K562 (cell line): Measurements from ENCODE around the gene TFPI. TPM values are rescaled to one million over a fixed set of nuclear protein-coding genes. Genes with fewer than 3 reads are reported as not detected.

Source experiments
- ARHGAP35 ChIP-seq: fragments of 450-650 bp; IDR thresholded peaks from 2 replicates; pipeline ENCODE4 v1.6.1; 2018; ENCODE audit not compliant: partially characterized antibody
- ARID2 ChIP-seq: fragments of 450-650 bp; IDR thresholded peaks from 2 replicates; pipeline ENCODE4 v1.6.1; 2017; ENCODE audit warnings: antibody characterized with exemption, mild to moderate bottlenecking
- ARID3B ChIP-seq: fragments of 250-450 bp; sonication (Bioruptor Pico); IDR thresholded peaks from 2 replicates; pipeline ENCODE4 v1.4.0; 2020; ENCODE audit warnings: borderline replicate concordance
- CCAR2 ChIP-seq: fragments of 200-400 bp; formaldehyde crosslinking; IDR thresholded peaks from 2 replicates; pipeline ENCODE4 v1.6.1; 2017; ENCODE audit warnings: mild to moderate bottlenecking, low read depth, low read length
- CCNT2 ChIP-seq: IDR thresholded peaks from 2 replicates; pipeline ENCODE4 v1.6.1; 2011; ENCODE audit warnings: borderline replicate concordance, low read depth, mild to moderate bottlenecking, moderate library complexity, mixed read lengths, low read length; ENCODE audit not compliant: insufficient read length; ENCODE audit errors: extremely low read depth
- CSDE1 ChIP-seq, 2 experiments: fragments of 450-650 bp; IDR thresholded peaks; 2 replicates each; pipeline ENCODE4 v1.6.1; 2016; ENCODE audit warnings: mild to moderate bottlenecking in 1 of 2
- ELK3 ChIP-seq: fragments of 450-650 bp; formaldehyde crosslinking; IDR thresholded peaks from 2 replicates; pipeline ENCODE4 v1.4.0; 2020; ENCODE audit warnings: mild to moderate bottlenecking
- GABPA ChIP-seq: fragments of 200-800 bp; sonication (Bioruptor generic); conservative IDR thresholded peaks from 2 replicates; pipeline ENCODE4 v1.6.1; 2016; ENCODE audit warnings: low read depth, missing genetic modification characterization, missing compliant biosample characterization
- HNRNPLL ChIP-seq: fragments of 200-400 bp; formaldehyde crosslinking; IDR thresholded peaks from 2 replicates; pipeline ENCODE4 v1.6.1; 2017; ENCODE audit warnings: low read length, low read depth, mild to moderate bottlenecking; ENCODE audit not compliant: poor library complexity, severe bottlenecking
- IRF1 ChIP-seq: sonication (generic); formaldehyde crosslinking; IDR thresholded peaks from 2 replicates; pipeline ENCODE4 v1.8.0; 2022; ENCODE audit warnings: missing genetic modification reagents, mild to moderate bottlenecking, borderline replicate concordance
- PCBP2 ChIP-seq: fragments of 200-400 bp; formaldehyde crosslinking; IDR thresholded peaks from 2 replicates; pipeline ENCODE4 v1.6.1; 2018; ENCODE audit warnings: low read length, low read depth, mild to moderate bottlenecking, moderate library complexity; ENCODE audit not compliant: poor library complexity, severe bottlenecking
- POLR2AphosphoS2 ChIP-seq: IDR thresholded peaks from 2 replicates; pipeline ENCODE4 v1.6.1; 2012; ENCODE audit warnings: low read length, improper control_type of control experiment
- SMARCA5 ChIP-seq: fragments of 450-650 bp; IDR thresholded peaks from 2 replicates; pipeline ENCODE4 v1.6.1; 2016
- TAF15 ChIP-seq: fragments of 200-400 bp; formaldehyde crosslinking; IDR thresholded peaks from 2 replicates; pipeline ENCODE4 v1.6.1; 2017; ENCODE audit warnings: mild to moderate bottlenecking, low read depth, low read length, moderate library complexity
- TBP ChIP-seq: optimal IDR thresholded peaks from 2 replicates; pipeline ENCODE3; 2011; ENCODE audit warnings: low read depth, low read length, improper control_type of control experiment
- ZNF124 ChIP-seq: sonication (generic); formaldehyde crosslinking; IDR thresholded peaks from 2 replicates; pipeline ENCODE4 v1.8.1; 2022; ENCODE audit warnings: missing genetic modification reagents
- ZNF224 ChIP-seq: sonication (generic); formaldehyde crosslinking; IDR thresholded peaks from 2 replicates; pipeline ENCODE4 v1.8.0; 2022; ENCODE audit warnings: mild to moderate bottlenecking, missing genetic modification reagents
- polyA plus RNA-seq, 8 experiments: library from polyadenylated mRNA; depleted of rRNA in 4 of 8; stranded (reverse) in 5 of 8; unstranded in 3 of 8; fragments of >200 nt; fragmentation: Nextera tagmentation in 2 of 8; fragmentation: Illumina TruSeq in 1 of 8; extraction: Ambion mirVana in 2 of 8; extraction: Trizol in 1 of 8; gene quantifications; 2 replicates each; pipeline versions ENCODE4 v1.2.1 to v1.2.3, GENCODE V29; 2011 to 2014; ENCODE audit warnings: inconsistent platforms in 1 of 8, missing spikeins in 1 of 8
- total RNA-seq, 7 experiments: library from RNA; depleted of rRNA in 6 of 7; stranded (reverse); fragments of >200 nt in 6 of 7; fragmentation: Illumina TruSeq in 2 of 7; extraction: Trizol in 2 of 7; gene quantifications; 2 replicates each; pipeline versions ENCODE4 v1.2.1 to v1.2.3, GENCODE V29; 2011 to 2021; ENCODE audit warnings: low replicate concordance in 1 of 7
- TF ChIP-seq, protein P1 (sequence below): fragments of 450-650 bp; IDR thresholded peaks from 2 replicates; pipeline ENCODE4 v1.7.1; 2018; ENCODE audit warnings: mild to moderate bottlenecking, low read depth; ENCODE audit not compliant: partially characterized antibody
- TF ChIP-seq, protein P2 (sequence below): fragments of 250-450 bp; sonication (Bioruptor Pico); IDR thresholded peaks from 2 replicates; pipeline ENCODE4 v1.8.0; 2021; ENCODE audit warnings: moderate library complexity, mild to moderate bottlenecking, inconsistent platforms

Gene TFPI
- total and polyA plus RNA-seq, 9 of the 15 experiments (the other 6 are each of a cell fraction or from before 2014, with no cell fraction given): 53.5 to 219 (median 100) TPM

- TF ChIP-seq IRF1 (CRISPR knock-in tag): no peak
- TF ChIP-seq ARHGAP35: no peak
- no peak for TF ChIP-seq ZNF124 (CRISPR knock-in tag)
- TF ChIP-seq CCAR2: no peak
- TF ChIP-seq, protein P1, sequence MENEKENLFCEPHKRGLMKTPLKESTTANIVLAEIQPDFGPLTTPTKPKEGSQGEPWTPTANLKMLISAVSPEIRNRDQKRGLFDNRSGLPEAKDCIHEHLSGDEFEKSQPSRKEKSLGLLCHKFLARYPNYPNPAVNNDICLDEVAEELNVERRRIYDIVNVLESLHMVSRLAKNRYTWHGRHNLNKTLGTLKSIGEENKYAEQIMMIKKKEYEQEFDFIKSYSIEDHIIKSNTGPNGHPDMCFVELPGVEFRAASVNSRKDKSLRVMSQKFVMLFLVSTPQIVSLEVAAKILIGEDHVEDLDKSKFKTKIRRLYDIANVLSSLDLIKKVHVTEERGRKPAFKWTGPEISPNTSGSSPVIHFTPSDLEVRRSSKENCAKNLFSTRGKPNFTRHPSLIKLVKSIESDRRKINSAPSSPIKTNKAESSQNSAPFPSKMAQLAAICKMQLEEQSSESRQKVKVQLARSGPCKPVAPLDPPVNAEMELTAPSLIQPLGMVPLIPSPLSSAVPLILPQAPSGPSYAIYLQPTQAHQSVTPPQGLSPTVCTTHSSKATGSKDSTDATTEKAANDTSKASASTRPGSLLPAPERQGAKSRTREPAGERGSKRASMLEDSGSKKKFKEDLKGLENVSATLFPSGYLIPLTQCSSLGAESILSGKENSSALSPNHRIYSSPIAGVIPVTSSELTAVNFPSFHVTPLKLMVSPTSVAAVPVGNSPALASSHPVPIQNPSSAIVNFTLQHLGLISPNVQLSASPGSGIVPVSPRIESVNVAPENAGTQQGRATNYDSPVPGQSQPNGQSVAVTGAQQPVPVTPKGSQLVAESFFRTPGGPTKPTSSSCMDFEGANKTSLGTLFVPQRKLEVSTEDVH: no peak
- peak; percentile 45 for TF ChIP-seq TBP
- TF ChIP-seq ARID3B (CRISPR knock-in tag): no peak
- peak; percentile 18 for TF ChIP-seq CCNT2
- TF ChIP-seq ZNF224 (CRISPR knock-in tag): no peak
- no peak for TF ChIP-seq TAF15
- TF ChIP-seq ARID2: no peak
- no peak for TF ChIP-seq ELK3 (CRISPR knock-in tag)
- TF ChIP-seq HNRNPLL: no peak
- TF ChIP-seq POLR2AphosphoS2: no peak
- peak in 1 of 2 experiments; percentile 21; a peak in 1 of 4 replicates for TF ChIP-seq CSDE1 (IDR thresholded peaks at IDR 0.05)
- TF ChIP-seq PCBP2: no peak
- no peak for TF ChIP-seq GABPA (tag)
- TF ChIP-seq SMARCA5: no peak; the same call in 1 of the 2 replicates
- TF ChIP-seq, protein P2, sequence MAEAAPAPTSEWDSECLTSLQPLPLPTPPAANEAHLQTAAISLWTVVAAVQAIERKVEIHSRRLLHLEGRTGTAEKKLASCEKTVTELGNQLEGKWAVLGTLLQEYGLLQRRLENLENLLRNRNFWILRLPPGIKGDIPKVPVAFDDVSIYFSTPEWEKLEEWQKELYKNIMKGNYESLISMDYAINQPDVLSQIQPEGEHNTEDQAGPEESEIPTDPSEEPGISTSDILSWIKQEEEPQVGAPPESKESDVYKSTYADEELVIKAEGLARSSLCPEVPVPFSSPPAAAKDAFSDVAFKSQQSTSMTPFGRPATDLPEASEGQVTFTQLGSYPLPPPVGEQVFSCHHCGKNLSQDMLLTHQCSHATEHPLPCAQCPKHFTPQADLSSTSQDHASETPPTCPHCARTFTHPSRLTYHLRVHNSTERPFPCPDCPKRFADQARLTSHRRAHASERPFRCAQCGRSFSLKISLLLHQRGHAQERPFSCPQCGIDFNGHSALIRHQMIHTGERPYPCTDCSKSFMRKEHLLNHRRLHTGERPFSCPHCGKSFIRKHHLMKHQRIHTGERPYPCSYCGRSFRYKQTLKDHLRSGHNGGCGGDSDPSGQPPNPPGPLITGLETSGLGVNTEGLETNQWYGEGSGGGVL (CRISPR knock-in tag): no peak
Observed at GRCh38 chr2:187552828-187553681, 1.2 kb downstream of the TFPI start (continued).
